Psoas muscle (tissue), 8 donors: Measurements from ENCODE around the gene SLC22A12. TPM values are rescaled to one million over a fixed set of nuclear protein-coding genes. Genes with fewer than 3 reads are reported as not detected.

Experiments
- ATAC-seq, 4 donors: fragments of 200-7000 bp; cut with Tn5 transposase; one replicate each; pipeline ENCODE4 v1.9.1; 2020; ENCODE audit warnings: moderate library complexity in 3 of 4, mild to moderate bottlenecking in 2 of 4
- DNase-seq, 2 donors: peaks; one replicate each; pipeline ENCODE4 v3.0.0-alpha.2; 2020
- H3K27ac ChIP-seq: fragments of 200-600 bp; one replicate; pipeline ENCODE4 v1.8.0; 2022
- H3K27me3 ChIP-seq, 3 donors: fragments of 200-600 bp in 1 of 3; one replicate each; pipeline versions ENCODE4 v1.6.1 to v1.8.0; 2013 to 2022; ENCODE audit warnings: low read length in 2 of 3, mild to moderate bottlenecking in 2 of 3, moderate library complexity in 1 of 3; ENCODE audit not compliant: insufficient read depth in 3 of 3
- H3K36me3 ChIP-seq, 2 donors: fragments of 200-600 bp in 1 of 2; one replicate each; pipeline versions ENCODE4 v1.6.1 to v1.8.0; 2013 to 2022; ENCODE audit warnings: low read depth in 1 of 2, mild to moderate bottlenecking in 1 of 2, moderate library complexity in 1 of 2; ENCODE audit not compliant: insufficient read depth in 1 of 2
- H3K4me1 ChIP-seq: fragments of 200-600 bp; one replicate; pipeline ENCODE4 v1.8.0; 2022
- H3K4me3 ChIP-seq: fragments of 200-600 bp; one replicate; pipeline ENCODE4 v1.8.0; 2022; ENCODE audit warnings: mild to moderate bottlenecking
- H3K9me3 ChIP-seq: fragments of 200-600 bp; one replicate; pipeline ENCODE4 v1.8.0; 2022
- WGBS, 3 donors: extraction: QIAGEN DNeasy Blood & Tissue Kit; methylation state at CpG; one replicate each; pipeline versions ENCODE4 v1.1.6 to v1.1.7; 2013; 5-methylcytosine and 5-hydroxymethylcytosine counted together
- intact Hi-C, 2 donors: fragments of 100-400 bp; cut with DNase I; formaldehyde crosslinking; loops; one replicate each; pipeline versions ENCODE4 v1.11.0 to v1.14.2; 2022
- polyA plus RNA-seq, 3 donors: library from polyadenylated mRNA; stranded (reverse); fragments of 200-250 nt; gene quantifications; one replicate each; pipeline ENCODE4 v1.2.3, GENCODE V29; 2013
- total RNA-seq, 4 donors: library from RNA; stranded (reverse); fragmentation: NEBNext Ultra II Directional in 2 of 4; extraction: Animal tissue kit (Norgen Biotek cat#: 25700) in 2 of 4; gene quantifications; one replicate each; pipeline versions ENCODE4 v1.2.1 to v1.2.4, GENCODE V29; 2021 to 2023
- TF ChIP-seq, protein P1 (sequence below): fragments of 200-600 bp; IDR thresholded peaks from one replicate; pipeline ENCODE4 v1.8.0; 2022; ENCODE audit warnings: antibody characterized with exemption
- donor health status: healthy with polysubstance abuse.
- donor health status: DM: no; HTN: no; CAD: no; lungs with moderate emphysema.
- donor health status: Bipolar disorder and iron deficiency.
- donor health status: healthy.
- donor health status: DM: yes; HTN: yes; CAD: no.
- donor health status: DM: no; HTN: no; CAD: no.
- donor health status: DM: no; HTN: no; CAD: no.
- donor health status: DM: yes; HTN: yes; CAD: no.

SLC22A12 gene
- total and polyA plus RNA-seq, 7 donors, result not detected

DNA sequence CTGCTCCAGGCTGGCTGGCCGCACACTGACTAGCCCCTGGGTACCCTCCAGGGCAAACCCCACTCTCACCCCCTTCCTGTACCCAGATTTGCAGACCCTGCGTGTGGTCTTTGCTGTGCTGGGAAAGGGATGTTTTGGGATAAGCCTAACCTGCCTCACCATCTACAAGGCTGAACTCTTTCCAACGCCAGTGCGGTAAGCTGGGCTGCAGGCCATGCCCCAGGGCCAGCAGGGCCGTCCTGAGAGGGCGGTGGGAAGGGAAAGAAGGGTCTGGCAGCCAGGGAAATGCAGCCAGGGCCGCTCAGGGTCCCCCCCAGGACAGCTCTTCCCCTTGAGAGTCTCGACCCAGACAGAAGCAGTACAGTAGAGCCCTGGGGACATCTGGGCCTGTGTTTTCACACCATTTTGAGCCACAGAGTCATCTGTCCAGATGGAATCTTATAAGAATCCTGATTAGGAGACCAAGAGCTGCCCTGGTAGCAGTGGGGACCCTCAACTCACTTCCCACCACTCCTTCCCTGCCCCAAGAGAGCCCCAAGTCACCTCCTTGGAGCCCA is 22.4 kb upstream of the SLC22A12 start:
- no peak overlapping the region for H3K4me3 ChIP-seq
- H3K36me3 ChIP-seq, result no peaks in the 10 kb centered on the region
- no peaks in the 10 kb centered on the region for H3K9me3 ChIP-seq
- no peak overlapping the region for H3K27ac ChIP-seq
- TF ChIP-seq, protein P1, sequence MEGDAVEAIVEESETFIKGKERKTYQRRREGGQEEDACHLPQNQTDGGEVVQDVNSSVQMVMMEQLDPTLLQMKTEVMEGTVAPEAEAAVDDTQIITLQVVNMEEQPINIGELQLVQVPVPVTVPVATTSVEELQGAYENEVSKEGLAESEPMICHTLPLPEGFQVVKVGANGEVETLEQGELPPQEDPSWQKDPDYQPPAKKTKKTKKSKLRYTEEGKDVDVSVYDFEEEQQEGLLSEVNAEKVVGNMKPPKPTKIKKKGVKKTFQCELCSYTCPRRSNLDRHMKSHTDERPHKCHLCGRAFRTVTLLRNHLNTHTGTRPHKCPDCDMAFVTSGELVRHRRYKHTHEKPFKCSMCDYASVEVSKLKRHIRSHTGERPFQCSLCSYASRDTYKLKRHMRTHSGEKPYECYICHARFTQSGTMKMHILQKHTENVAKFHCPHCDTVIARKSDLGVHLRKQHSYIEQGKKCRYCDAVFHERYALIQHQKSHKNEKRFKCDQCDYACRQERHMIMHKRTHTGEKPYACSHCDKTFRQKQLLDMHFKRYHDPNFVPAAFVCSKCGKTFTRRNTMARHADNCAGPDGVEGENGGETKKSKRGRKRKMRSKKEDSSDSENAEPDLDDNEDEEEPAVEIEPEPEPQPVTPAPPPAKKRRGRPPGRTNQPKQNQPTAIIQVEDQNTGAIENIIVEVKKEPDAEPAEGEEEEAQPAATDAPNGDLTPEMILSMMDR, result no peak
- 77 to 89% (median 85%) methylated on average over 8 of the region's 8 CpGs for WGBS, 3 donors
- DNase-seq (no peak), ATAC-seq (no peak)
- peaks cover 0 to 2% (median 0%) of the 10 kb centered on the region in 3 donors for H3K27me3 ChIP-seq
- no peaks in the 10 kb centered on the region for H3K4me1 ChIP-seq
- intact Hi-C loops, result no loop called here

DNA sequence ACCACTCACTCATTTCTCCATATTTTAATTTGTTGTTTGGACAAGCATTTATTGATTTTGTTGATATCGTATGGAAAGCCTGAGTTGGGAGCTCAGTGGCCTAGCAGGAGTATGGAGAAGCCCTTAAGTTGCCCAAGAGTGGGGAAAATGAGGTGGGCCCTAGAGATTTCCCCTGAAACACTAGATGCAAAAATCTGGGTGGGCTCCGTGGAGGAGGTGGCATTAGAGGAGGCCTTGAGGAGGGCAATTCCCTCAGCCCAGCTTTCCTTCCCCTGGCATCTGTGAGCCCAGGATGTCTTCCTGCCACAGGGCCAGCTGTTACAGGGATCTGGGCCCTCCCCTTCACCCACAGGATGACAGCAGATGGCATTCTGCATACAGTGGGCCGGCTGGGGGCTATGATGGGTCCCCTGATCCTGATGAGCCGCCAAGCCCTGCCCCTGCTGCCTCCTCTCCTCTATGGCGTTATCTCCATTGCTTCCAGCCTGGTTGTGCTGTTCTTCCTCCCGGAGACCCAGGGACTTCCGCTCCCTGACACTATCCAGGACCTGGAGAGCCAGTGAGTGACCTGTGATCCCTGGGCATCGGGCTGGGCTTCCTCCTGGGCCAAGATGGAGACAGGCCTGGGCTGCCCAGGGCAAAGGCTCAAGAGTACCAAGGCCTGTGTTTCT is 21.6 kb upstream of the SLC22A12 start:
- Histone ChIP-seq H3K4me1 (no peaks in the 10 kb centered on the region), H3K4me3 (no peak overlapping the region), H3K27ac (no peak overlapping the region), H3K9me3 (no peaks in the 10 kb centered on the region), H3K36me3 (no peaks in the 10 kb centered on the region), H3K27me3 (peaks cover 0 to 2% (median 0%) of the 10 kb centered on the region in 3 donors)
- ATAC-seq, result no peak
- WGBS, 3 donors, result 82 to 88% (median 84%) methylated on average over 8 of the region's 8 CpGs
- DNase-seq, result no peak
- TF ChIP-seq, protein P1, result no peak
- intact Hi-C loops, result no loop called here

DNA sequence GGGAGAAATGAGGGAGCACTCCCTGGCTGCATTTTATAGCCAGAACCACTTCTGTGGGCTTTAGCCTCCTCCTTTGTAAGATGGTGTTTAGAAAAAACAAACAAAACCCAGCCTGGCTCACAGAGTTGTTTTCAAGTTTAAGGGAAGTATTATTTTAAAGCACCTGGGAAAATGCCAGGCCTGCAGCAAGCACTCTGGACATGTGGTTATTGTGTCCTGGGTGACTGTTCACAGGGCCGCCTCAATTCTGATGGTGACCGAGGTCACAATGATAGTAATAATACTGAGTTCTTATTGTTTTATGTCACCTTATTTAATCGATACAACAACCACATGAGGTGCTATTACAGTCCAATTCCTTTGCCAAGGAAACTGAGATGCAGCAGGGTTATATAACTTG is 20.7 kb upstream of the SLC22A12 start:
- no peak for ATAC-seq
- no peaks in the 10 kb centered on the region for H3K9me3 ChIP-seq
- H3K4me1 ChIP-seq, result no peaks in the 10 kb centered on the region
- H3K27me3 ChIP-seq, result peaks cover 0 to 2% (median 0%) of the 10 kb centered on the region in 3 donors
- no peak for DNase-seq
- intact Hi-C loops, result no loop called here
- no peaks in the 10 kb centered on the region for H3K36me3 ChIP-seq
- H3K27ac ChIP-seq, result no peak overlapping the region
- TF ChIP-seq, protein P1, result no peak
- no peak overlapping the region for H3K4me3 ChIP-seq
- WGBS, 3 donors, result 83 to 96% (median 94%) methylated on average over 3 of the region's 3 CpGs

DNA sequence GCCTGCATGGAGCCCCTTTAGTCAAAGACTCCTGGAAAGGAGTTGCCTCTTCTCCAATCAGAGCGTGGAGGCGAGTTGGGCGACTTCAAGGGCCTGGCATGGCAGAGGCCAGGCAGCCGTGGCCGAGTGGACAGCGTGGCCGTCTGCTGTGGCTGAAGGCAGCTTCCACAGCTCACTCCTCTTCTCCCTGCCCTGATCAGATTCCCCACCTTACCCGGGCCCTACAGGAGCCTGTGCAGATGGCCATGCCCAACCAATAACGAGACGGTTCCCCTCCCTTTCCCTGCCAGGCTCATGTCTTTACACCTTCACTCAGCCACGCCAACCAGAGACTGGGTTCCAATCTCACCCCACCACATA is 20.0 kb upstream of the SLC22A12 start:
- DNase-seq, result no peak
- Histone ChIP-seq H3K27me3 (peaks cover 0 to 2% (median 0%) of the 10 kb centered on the region in 3 donors), H3K4me1 (no peaks in the 10 kb centered on the region), H3K4me3 (no peak overlapping the region), H3K36me3 (no peaks in the 10 kb centered on the region), H3K9me3 (no peaks in the 10 kb centered on the region), H3K27ac (no peak overlapping the region)
- 89 to 92% (median 92%) methylated on average over 11 of the region's 11 CpGs for WGBS, 3 donors
- no peak for ATAC-seq
- intact Hi-C loops, result no loop called here
- TF ChIP-seq, protein P1, result no peak
